ENCODE results near the gene FLYWCH1.
"Not testable (repeated sequence)": the region's sequence is repeated elsewhere in the genome, so short reads cannot be mapped to it uniquely, and the experiment has no call there.

Gene FLYWCH1

GRCh38 chr16:2927010-2927646 lies 15.4 kb downstream of the FLYWCH1 start:
- peak; percentile 86 for DNase-seq (ENCODE audit: low spot score)

- DNase-seq (ENCODE audit: low spot score) = not testable (repeated sequence)
These were observed 16.4 kb downstream of the FLYWCH1 start for GRCh38 chr16:2928151-2928550.

- no peak for DNase-seq (ENCODE audit: low spot score)
These were observed 17.1 kb downstream of the FLYWCH1 start for GRCh38 chr16:2928796-2929195.

DNA sequence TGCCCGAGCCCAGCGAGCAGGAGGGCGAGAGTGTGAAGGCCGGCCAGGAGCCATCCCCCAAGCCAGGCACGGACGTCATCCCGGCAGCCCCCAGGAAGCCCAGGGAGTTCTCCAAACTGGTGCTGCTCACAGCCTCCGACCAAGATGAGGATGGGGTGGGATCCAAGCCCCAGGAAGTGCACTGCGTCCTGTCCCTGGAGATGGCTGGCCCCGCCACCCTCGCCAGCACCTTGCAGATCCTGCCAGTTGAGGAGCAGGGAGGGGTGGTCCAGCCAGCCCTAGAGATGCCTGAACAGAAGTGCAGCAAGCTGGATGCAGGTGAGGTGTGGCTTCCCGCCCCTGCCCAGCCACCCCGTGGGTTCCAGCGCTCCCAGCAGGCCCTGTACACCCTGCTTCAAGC lies 18.0 kb downstream of the FLYWCH1 start:
- no peak for DNase-seq (ENCODE audit: low spot score)

DNA sequence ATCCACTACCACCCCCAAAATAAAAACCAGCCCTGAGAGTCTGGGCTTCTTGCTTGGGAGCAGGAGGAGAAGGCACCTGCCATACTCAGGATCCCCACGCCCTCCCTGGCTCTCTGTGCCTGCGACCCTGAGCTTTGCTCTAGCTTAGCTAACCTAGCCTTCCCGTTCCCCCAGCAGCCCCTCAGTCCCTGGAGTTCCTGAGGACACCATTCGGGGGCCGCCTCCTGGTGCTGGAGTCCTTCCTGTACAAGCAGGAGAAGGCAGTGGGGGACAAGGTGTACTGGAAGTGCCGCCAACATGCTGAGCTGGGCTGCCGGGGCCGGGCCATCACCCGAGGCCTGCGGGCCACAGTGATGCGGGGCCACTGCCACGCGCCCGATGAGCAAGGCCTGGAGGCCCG lies 18.5 kb downstream of the FLYWCH1 start:
- DNase-seq (ENCODE audit: low spot score) = no peak

DNA sequence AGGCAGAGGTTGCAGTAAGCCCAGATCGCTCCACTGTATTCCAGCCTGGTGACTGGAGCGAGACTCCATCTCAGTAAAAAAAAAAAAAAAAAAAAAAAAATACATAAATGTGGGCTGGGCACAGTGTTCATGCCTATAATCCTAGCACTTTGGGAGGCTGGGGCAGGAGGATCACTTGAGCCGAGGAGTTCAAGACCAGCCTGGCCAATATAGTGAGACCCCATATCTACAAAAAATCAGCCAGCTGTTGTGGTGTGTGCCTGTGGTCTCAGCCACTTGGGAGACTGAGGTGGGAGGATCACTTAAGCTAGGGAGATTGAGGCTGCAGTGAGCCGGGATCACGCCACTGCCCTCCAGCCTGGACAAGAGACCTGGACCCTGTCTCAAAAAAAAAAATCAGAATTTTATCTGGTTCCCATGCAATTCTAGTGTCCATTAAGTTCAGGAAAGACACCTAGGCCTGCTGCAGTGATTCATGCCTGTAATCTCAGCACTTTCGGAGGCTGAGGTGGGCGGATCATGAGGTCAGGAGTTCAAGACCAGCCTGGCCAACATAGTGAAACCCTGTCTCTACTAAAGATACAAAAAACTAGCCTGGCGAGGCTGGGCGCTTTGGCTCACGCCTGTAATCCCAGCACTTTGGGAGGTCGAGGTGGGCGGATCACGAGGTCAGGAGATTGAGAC lies 19.6 kb downstream of the FLYWCH1 start:
- DNase-seq (ENCODE audit: low spot score) = not testable (repeated sequence)

GRCh38 chr16:2933136-2933535 lies 21.4 kb downstream of the FLYWCH1 start:
- DNase-seq (ENCODE audit: low spot score) = no peak

- DNase-seq (ENCODE audit: low spot score) = no peak
These were observed 22.0 kb downstream of the FLYWCH1 start for GRCh38 chr16:2933701-2934100.

- no peak for DNase-seq (ENCODE audit: low spot score)
These were observed 22.7 kb downstream of the FLYWCH1 start for GRCh38 chr16:2934450-2934849.

- no peak for DNase-seq (ENCODE audit: low spot score)
These were observed 24.8 kb downstream of the FLYWCH1 start for GRCh38 chr16:2936436-2937011.

GRCh38 chr16:2937170-2937569 lies 25.4 kb downstream of the FLYWCH1 start:
- DNase-seq (ENCODE audit: low spot score) = no peak

GRCh38 chr16:2938206-2938605 lies 26.5 kb downstream of the FLYWCH1 start:
- no peak for DNase-seq (ENCODE audit: low spot score)

- no peak for DNase-seq (ENCODE audit: low spot score)
These were observed 28.2 kb downstream of the FLYWCH1 start for GRCh38 chr16:2939968-2940367.

GRCh38 chr16:2942045-2942444 lies 30.3 kb downstream of the FLYWCH1 start:
- DNase-seq (ENCODE audit: low spot score) = no peak

DNA sequence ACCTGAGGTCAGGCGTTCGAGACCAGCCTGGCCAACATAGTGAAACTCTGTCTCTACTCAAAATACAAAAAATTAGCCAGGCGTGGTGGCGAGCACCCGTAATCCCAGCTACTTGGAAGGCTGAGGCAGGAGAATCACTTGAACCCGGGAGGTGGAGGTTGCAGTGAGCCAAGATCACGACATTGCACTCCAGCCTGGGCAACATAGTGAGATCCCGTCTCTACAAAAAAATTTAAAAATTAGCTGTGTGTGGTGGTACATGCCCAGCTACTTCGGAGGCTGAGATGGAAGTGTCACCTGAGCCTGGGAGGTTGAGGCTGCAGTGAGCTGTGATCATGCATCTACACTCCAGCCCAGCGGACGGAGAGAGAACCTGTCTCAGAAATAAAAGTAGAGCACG lies 32.0 kb downstream of the FLYWCH1 start:
- DNase-seq (ENCODE audit: low spot score) = not testable (repeated sequence)

DNA sequence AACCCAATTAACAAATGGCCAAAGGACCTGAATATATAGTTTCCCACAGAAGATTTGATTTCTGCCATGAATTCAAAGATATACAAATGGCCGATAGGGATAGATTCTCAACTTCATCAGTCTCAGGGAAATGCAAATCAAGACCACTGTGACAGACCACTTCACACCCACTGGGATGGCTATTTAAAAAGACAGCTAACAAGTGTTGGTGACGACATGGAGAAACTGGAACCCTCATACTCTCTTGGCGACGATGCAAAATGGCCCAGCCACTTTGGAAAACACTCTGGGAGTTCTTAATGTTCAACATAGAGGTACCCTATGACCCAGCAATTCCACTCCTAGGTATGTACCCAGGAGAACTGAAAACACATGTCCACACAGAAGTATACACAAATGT lies 34.9 kb downstream of the FLYWCH1 start:
- no peak for DNase-seq (ENCODE audit: low spot score)

DNA sequence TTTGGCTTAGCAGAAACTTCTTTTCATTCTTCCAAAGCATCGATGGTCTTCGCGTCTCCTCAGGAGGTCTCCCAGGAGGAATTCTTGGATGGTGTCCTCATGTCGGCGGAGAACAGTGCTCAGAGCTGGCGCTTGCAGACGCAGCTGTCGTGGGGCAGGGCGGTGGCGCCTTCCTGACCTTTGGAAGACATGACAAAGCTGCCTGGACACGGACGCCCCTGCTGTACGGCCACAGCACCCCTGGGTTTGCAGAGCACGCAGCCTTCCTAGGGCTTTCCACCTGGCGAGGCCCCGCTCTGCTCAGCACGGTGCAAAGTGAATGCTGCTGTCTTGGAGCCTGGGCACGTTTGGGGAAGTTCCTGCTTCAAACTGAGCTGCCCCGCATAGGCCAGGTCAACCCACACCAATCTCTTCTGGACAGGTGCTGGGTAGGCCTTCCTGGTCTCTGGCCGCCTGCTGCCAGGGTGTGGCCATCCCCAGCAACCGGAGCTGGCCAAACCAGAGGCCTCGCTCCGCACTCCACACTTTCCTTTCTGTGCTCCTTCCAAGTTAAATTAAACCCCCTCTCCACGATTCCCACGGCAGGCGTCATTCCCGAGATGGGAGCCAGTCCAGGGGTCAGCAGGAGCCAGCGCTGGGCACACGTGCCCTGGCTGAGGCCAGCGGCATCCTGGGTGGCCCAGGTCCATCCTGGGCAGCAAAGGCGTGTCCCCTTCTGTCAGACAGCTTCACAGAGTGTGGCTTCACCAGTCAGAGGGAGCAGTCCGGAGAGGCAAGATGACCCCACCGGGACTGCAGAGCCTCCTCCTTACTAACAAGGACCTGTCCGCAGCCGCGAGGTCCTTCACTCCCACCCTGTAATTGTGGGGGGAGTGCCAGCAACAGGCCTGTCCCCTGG lies 37.3 kb downstream of the FLYWCH1 start:
- DNase-seq (ENCODE audit: low spot score) = no peak

GRCh38 chr16:2949705-2950352 lies 38.1 kb downstream of the FLYWCH1 start:
- no peak for DNase-seq (ENCODE audit: low spot score)

DNA sequence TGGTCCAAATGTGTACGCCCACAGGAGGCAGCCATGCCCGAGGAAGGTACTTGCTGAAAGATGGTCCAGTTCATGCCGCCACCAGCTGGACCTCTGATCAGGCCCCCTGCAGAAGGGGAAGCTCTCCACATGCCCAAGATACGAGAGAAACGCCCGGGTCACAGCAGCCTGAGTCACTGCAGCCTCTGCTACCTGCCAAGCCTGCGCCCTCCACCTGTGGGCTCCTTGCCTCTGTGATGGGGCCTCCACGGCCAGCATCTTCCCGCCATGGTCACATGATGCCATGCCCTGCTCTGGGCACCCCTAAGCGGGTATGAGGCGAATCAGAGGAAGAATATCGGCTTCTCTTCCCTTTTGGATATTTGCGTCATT lies 38.6 kb downstream of the FLYWCH1 start:
- no peak for DNase-seq (ENCODE audit: low spot score)

DNA sequence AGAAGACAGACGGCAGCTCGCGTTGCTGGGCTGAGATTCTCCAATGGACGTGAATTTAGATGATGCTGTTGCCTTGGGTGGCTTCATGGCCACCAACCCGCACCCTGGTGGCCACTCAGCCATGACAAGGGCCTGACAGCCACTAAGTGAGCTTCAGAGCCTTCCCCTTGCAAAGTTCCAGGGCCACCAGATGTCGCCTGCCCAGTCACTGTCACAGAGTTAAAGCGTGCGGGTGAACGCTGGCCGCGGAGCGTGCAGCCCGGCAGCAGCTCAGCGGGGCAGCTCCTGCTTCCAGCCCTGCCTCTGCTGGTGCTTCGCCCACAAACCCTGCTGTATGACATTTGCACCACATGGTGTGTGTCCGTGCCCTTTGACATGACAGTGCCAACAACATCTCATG lies 39.0 kb downstream of the FLYWCH1 start:
- no peak for DNase-seq (ENCODE audit: low spot score)

- DNase-seq (ENCODE audit: low spot score) = no peak
These were observed 40.9 kb downstream of the FLYWCH1 start for GRCh38 chr16:2952679-2953078.
